GM18505 (cell line): ENCODE measurements around the gene HS2ST1.
"Not testable (repeated sequence)": the region's sequence is repeated elsewhere in the genome, so short reads cannot be mapped to it uniquely, and the experiment has no call there.

ENCODE experiments used
- ATAC-seq: cut with Tn5 transposase; IDR thresholded peaks from one replicate; pipeline ENCODE4 v1.9.1; 2021; ENCODE audit not compliant: unreplicated experiment
- POLR2A ChIP-seq: IDR thresholded peaks from 4 replicates; pipeline ENCODE4 v1.6.1; 2011; ENCODE audit warnings: borderline replicate concordance; ENCODE audit not compliant: insufficient read depth, insufficient read length; ENCODE audit errors: extremely low read depth

HS2ST1 gene

GRCh38 chr1:86965012-86965826 is 50.8 kb downstream of the HS2ST1 start:
- ATAC-seq, result no peak
- no peak for TF ChIP-seq POLR2A

- ATAC-seq, result no peak
- no peak for TF ChIP-seq POLR2A
Observed at GRCh38 chr1:86965827-86966182, 51.4 kb downstream of the HS2ST1 start.

GRCh38 chr1:86970938-86971337 is 56.5 kb downstream of the HS2ST1 start:
- no peak for ATAC-seq
- no peak for TF ChIP-seq POLR2A

DNA sequence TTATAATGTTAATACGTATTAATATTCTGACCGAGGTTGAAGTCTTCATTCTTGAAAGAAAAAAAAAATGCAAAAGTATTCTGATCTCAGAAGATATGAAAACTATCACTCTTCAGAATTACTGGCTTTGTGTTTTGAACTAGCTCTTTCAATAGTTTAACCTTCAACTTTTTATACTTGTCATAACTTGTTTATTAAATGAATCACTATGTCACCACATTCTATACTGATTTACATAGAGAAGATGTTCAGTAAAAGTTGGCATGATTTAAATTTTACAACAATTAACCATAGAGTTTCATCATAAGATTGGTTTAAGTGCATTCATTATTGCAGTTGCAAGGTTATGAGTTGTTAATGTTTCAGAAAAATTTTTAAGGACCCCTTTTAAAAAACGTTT is 57.3 kb downstream of the HS2ST1 start:
- no peak for ATAC-seq

GRCh38 chr1:86972262-86972661 is 57.8 kb downstream of the HS2ST1 start:
- no peak for TF ChIP-seq POLR2A

More for the DNA sequence above, 57.3 kb downstream of the HS2ST1 start:
- TF ChIP-seq POLR2A, result no peak

DNA sequence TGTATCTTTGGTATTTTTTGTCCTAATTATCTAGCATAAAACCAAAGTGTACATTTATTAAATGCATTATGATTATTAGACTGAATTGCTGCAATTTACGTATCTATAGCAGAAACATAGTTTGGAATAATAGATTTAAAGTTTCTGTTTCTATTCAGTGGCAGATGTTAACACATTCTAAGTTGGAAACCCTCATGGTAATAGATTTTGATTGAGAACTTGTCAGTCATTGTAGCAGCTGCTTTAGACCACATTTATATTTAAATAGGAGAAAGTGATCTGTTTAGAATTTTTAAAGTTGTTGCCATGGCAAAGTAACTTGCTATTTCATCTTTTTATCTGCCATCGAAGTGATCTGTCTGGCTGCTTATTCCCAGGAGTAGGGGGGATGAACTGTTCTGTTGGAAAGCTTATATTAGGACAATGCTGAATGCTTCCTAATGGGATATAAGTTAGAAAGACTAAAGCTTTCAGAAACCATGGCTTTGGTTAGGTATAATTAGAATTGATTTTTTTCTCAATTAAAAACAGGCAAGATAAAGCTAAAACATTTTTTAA is 61.6 kb downstream of the HS2ST1 start:
- TF ChIP-seq POLR2A, result no peak

More at GRCh38 chr1:86972262-86972661, 57.8 kb downstream of the HS2ST1 start:
- no peak for ATAC-seq

DNA sequence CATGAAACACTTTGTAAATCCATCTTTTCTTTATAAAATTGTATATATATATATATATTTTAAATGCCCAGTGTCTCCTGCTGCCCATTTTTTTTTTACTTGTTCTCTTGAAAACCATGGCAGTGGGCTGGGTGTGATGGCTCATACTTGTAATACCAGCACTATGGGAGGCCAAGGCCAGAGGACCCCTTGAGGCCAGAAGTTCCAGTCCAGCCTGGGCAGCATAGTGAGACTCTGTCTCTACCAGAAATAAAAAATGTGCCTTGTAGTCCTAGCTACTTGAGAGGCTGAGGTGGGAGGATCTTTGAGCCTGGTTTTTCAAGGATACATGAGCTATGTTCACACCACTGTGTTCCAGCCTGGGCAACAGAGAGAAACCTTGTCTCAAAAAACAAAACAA is 62.2 kb downstream of the HS2ST1 start:
- no peak for ATAC-seq
- TF ChIP-seq POLR2A, result no peak

More for the DNA sequence above, 61.6 kb downstream of the HS2ST1 start:
- ATAC-seq, result no peak

DNA sequence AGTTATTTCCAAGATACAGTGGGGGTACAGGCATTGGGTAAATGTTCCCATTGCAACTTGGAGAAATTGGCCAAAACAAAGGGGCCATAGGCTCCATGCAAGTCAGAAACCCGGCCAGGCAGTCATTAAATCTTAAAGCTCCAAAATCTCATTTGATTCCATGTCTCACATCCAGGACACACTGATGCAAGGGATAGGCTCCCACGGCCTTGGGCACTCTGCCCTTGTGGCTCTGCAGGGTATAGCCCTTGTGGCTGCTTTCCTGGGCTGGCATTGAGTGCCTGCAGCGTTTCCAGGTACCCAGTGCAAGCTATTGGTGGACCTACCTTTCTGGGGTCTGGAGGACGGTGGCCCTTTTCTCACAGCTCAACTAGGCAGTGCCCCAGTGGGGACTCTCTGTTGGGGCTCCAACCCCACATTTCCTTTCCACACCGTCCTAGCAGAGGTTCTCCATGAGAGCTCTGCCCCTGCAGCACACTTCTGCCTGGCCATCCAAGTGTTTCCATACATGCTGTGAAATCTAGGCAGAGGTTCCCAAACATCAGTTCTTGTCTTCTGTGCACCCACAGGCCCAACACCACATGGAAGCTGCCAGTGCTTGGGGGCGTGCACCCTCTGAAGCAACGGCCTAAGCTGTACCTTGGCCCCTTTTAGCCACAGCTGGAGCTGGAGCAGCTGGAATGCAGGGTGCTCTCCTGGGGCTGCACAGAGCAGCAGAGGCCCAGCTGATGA is 67.2 kb downstream of the HS2ST1 start:
- no peak for ATAC-seq
- no peak for TF ChIP-seq POLR2A

DNA sequence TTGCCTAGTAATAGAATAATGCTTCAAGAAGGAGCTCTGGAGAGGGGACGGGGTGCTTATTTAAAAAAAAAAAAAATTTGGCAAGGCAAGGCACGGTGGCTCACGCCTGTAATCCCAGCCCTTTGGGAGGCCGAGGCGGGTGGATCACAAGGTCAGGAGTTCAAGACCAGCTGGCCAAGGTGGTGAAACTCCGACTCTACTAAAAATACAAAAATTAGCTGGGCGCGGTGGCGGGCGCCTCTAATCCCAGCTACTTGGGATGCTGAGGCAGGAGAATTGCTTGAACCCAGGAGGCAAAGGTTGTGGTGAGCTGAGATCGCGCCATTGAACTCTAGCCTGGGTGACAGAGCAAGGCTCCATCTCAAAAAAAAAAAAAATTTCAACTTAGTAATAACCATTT is 69.2 kb downstream of the HS2ST1 start:
- ATAC-seq, result not testable (repeated sequence)

DNA sequence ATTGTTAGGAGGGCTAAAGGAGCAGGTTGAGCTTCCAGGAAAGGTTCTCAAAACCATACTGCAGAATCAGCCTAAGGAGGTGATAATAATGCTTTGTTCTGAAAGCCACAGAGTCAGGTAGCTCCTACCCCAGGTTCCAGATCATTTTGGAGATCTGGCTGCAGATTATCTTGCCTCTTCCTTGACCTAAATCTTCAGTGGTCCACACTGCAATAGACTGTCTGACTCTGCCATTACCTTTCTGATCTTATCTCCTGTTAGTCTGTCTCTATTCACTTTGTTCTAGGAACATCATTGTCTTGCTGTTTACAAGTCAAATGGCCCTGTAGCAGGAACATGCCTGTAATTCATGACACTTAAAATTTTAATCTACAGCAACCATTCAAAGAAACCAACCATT is 73.0 kb downstream of the HS2ST1 start:
- no peak for ATAC-seq
- no peak for TF ChIP-seq POLR2A

GRCh38 chr1:86988835-86989234 is 74.4 kb downstream of the HS2ST1 start:
- TF ChIP-seq POLR2A, result no peak
- no peak for ATAC-seq

GRCh38 chr1:86989690-86990089 is 75.3 kb downstream of the HS2ST1 start:
- ATAC-seq, result not testable (repeated sequence)

GRCh38 chr1:86990826-86991225 is 76.4 kb downstream of the HS2ST1 start:
- TF ChIP-seq POLR2A, result no peak
- ATAC-seq, result no peak
